Muscle layer of colon (tissue), 2 donors: ENCODE data around the gene PRKACA.

Experiments
- H3K27ac ChIP-seq: one replicate; pipeline ENCODE4 v1.7.0; 2013; ENCODE audit warnings: low read depth, mild to moderate bottlenecking, low read length, moderate library complexity
- H3K27me3 ChIP-seq, 2 donors: one replicate each; pipeline ENCODE4 v1.7.0; 2013; ENCODE audit warnings: low read length in 2 of 2, mild to moderate bottlenecking in 2 of 2; ENCODE audit not compliant: insufficient read depth in 2 of 2, control insufficient read depth in 1 of 2
- H3K36me3 ChIP-seq: one replicate; pipeline ENCODE4 v1.7.0; 2013; ENCODE audit warnings: mild to moderate bottlenecking, low read length; ENCODE audit not compliant: insufficient read depth
- H3K4me1 ChIP-seq: one replicate; pipeline ENCODE4 v1.7.0; 2013; ENCODE audit warnings: mild to moderate bottlenecking, low read length; ENCODE audit not compliant: insufficient read depth
- H3K4me3 ChIP-seq, 2 donors: one replicate each; pipeline ENCODE4 v1.7.0; 2013; ENCODE audit warnings: low read length in 2 of 2, low read depth in 1 of 2, mild to moderate bottlenecking in 1 of 2, moderate library complexity in 1 of 2
- H3K9ac ChIP-seq: one replicate; pipeline ENCODE4 v1.7.0; 2013; ENCODE audit warnings: low read length
- H3K9me3 ChIP-seq: one replicate; pipeline ENCODE4 v1.7.0; 2013; ENCODE audit warnings: mild to moderate bottlenecking, low read length
- donor health status: abdominal sarcoma.
- donor health status: Adenocarcinoma of cecum.

PRKACA gene

GRCh38 chr19:14072535-14073260 is 44.9 kb downstream of the PRKACA start, which contains the start of gene MISP3:
Gene MISP3 (plus strand): TSS chr19:14072786. CDS start chr19:14073310, 524 bp downstream.
- no peaks in the 10 kb centered on the region for H3K36me3 ChIP-seq
- H3K4me1 ChIP-seq, result peaks cover 11% of the 10 kb centered on the region
- H3K27me3 ChIP-seq, result no peaks in the 10 kb centered on the region
- H3K9ac ChIP-seq, result peak within 1 kb of the TSS; percentile 81
- peak within 1 kb of the TSS; percentile 84 to 90 for H3K4me3 ChIP-seq
- no peaks in the 10 kb centered on the region for H3K9me3 ChIP-seq
- H3K27ac ChIP-seq, result peak within 1 kb of the TSS; percentile 75

GRCh38 chr19:14070268-14071050 is 47.1 kb downstream of the PRKACA start:
- Histone ChIP-seq H3K9me3 (no peaks in the 10 kb centered on the region), H3K9ac (no peak overlapping the region), H3K4me3 (no peak overlapping the region), H3K27me3 (no peaks in the 10 kb centered on the region), H3K4me1 (peaks cover 8% of the 10 kb centered on the region), H3K27ac (no peak overlapping the region), H3K36me3 (no peaks in the 10 kb centered on the region)

GRCh38 chr19:14066134-14066533 is 51.4 kb downstream of the PRKACA start:
- H3K9me3 ChIP-seq, result no peaks in the 10 kb centered on the region
- no peaks in the 10 kb centered on the region for H3K4me1 ChIP-seq
- H3K36me3 ChIP-seq, result no peaks in the 10 kb centered on the region
- H3K4me3 ChIP-seq, result no peak overlapping the region
- peaks cover 0 to 8% of the 10 kb centered on the region in 2 donors for H3K27me3 ChIP-seq
- no peak overlapping the region for H3K9ac ChIP-seq
- no peak overlapping the region for H3K27ac ChIP-seq

- Histone ChIP-seq H3K27ac (no peak overlapping the region), H3K36me3 (no peaks in the 10 kb centered on the region), H3K4me3 (no peak overlapping the region), H3K9ac (no peak overlapping the region), H3K9me3 (no peaks in the 10 kb centered on the region), H3K27me3 (peaks cover 23 to 32% of the 10 kb centered on the region in 2 donors), H3K4me1 (peaks cover 5% of the 10 kb centered on the region)
Observed at GRCh38 chr19:14063105-14063504, 54.5 kb downstream of the PRKACA start.

DNA sequence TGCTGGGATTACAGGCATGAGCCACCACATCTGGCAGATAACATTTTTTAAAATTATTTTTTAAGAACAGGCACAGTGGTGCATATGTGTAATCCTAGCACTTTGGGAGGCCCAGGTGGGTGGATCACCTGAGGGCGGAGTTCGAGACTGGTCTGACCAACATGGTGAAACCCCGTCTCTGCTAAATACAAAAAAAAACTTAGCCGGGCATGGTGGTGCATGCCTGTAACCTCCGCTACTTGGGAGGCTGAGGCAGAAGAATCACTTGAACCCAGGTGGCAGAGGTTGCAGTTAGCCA is 55.1 kb downstream of the PRKACA start:
- Histone ChIP-seq H3K9ac (no peak overlapping the region), H3K27me3 (peaks cover 28 to 36% of the 10 kb centered on the region in 2 donors), H3K27ac (no peak overlapping the region), H3K4me1 (peaks cover 9% of the 10 kb centered on the region), H3K9me3 (no peaks in the 10 kb centered on the region), H3K36me3 (no peaks in the 10 kb centered on the region), H3K4me3 (no peak overlapping the region)

- Histone ChIP-seq H3K9me3 (no peaks in the 10 kb centered on the region), H3K27me3 (peaks cover 28 to 36% of the 10 kb centered on the region in 2 donors), H3K4me3 (no peak within 1 kb of the TSS), H3K36me3 (no peaks in the 10 kb centered on the region), H3K4me1 (peaks cover 9% of the 10 kb centered on the region), H3K9ac (no peak within 1 kb of the TSS), H3K27ac (no peak within 1 kb of the TSS)
Observed at GRCh38 chr19:14061751-14062557, 55.6 kb downstream of the PRKACA start, which contains the start of gene PALM3. Gene PALM3 (minus strand): TSS chr19:14062076. CDS start chr19:14061980, 96 bp downstream.

DNA sequence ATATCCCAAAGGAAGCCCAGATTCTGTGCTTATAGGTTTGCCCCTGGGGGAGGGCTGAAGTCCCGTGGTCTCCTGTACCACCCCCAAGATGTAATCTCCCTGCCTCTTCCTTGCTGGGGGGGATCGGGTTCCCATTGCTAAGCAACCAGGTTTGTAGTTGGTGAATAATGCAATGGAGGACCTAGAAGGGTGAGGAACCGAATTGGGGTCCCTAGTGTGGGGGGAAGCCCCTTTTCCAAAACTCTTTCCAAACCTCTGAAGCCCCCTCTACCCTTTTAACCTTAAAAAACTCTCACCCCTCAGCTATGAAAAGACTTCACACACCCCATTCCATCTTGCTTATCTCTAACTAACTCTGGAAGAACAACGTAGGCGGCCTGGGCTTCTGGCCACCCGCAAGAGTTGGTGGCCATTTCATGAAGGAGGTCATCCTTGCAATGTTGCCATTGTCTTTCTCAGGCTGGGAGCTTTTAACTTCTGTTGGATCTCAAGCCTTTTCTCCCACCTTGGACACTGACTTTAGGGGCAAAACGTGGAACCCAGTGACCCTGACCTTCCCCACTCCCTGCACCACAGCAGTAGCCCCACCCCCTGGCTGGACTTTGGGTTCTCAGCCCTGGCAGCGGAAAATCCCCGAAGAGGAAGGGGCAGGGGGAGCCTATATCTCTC is 56.3 kb downstream of the PRKACA start:
- Histone ChIP-seq H3K27me3 (peaks cover 28 to 36% of the 10 kb centered on the region in 2 donors), H3K9me3 (no peaks in the 10 kb centered on the region), H3K36me3 (no peaks in the 10 kb centered on the region), H3K27ac (no peak overlapping the region), H3K4me1 (peaks cover 9% of the 10 kb centered on the region), H3K4me3 (no peak overlapping the region), H3K9ac (no peak overlapping the region)

DNA sequence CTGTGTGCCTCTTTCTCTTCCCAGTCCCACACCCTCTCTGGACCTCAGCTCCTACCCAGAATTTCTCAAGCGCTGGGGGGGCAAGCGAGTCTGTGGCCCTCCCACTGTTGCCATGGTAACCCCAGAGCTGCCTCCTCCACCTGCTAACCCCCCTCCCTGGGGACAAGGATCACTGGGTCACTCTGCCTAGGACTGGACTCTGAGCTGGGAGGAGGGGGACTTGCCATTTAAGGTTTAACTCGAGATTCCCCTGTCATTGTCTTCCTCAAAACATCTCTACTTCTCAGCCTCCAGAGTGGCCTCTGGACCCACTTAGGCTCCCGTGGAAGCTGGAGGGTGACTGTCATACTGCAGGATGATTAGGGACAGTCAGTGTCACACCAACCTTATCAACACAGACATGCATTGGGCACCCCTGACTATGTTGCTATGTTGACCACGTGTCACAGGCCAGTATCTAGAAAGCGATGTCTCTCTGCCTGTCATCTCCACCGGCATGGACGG is 57.9 kb downstream of the PRKACA start:
- H3K36me3 ChIP-seq, result no peaks in the 10 kb centered on the region
- H3K4me3 ChIP-seq, result no peak overlapping the region

GRCh38 chr19:14059093-14059480 is 58.5 kb downstream of the PRKACA start:
- Histone ChIP-seq H3K27me3 (peaks cover 28 to 36% of the 10 kb centered on the region in 2 donors), H3K27ac (no peak overlapping the region), H3K36me3 (no peaks in the 10 kb centered on the region), H3K9ac (no peak overlapping the region), H3K9me3 (no peaks in the 10 kb centered on the region), H3K4me3 (no peak overlapping the region), H3K4me1 (peaks cover 9% of the 10 kb centered on the region)

More for the DNA sequence above, 57.9 kb downstream of the PRKACA start:
- Histone ChIP-seq H3K27me3 (peaks cover 28 to 36% of the 10 kb centered on the region in 2 donors), H3K4me1 (peaks cover 9% of the 10 kb centered on the region), H3K9me3 (no peaks in the 10 kb centered on the region), H3K9ac (no peak overlapping the region), H3K27ac (no peak overlapping the region)

DNA sequence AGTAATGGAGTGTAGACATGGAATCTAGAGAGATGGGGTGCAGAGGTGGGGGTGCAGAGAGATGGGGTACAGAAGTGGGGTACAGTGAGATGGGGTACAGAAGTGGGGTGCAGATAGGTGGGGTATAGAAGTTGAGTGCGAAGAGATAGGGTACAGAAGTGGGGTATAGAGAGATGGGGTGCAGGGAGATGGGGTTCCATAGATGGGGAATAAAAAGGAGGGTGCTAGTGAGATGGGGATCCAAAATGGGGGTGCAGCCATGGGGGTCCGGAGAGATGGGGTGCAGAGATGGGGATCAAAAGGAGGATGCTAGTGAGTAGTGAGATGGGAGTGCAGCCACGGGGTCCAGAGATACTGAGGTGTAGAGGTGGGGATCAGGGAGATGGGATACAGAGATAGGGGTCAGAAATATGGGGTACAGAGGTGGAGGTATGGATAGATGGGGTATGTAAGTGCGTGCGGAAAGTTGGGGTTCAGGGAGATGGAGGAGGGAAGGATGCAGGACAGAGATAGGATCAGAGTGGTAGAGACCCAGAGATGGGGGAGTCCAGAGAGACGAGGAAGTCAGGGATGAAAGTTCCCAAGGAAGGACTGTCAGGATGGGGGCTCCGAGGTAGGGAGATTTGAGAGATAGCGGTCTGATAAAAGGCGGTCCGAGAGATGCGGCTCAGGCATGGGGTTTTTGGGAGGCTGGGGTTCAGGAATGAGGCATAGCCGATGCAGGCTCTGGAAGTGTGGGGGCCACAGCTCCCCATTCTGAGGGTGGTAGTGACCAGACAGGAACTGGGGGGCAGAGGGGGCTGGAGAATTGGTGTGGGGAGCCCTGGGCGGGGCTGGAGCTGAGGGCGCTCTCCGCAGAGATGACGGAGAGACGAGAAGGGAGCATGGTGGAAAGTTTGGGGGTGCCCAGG is 59.1 kb downstream of the PRKACA start:
- peaks cover 9% of the 10 kb centered on the region for H3K4me1 ChIP-seq
- no peak overlapping the region for H3K27ac ChIP-seq
- peaks cover 28 to 36% of the 10 kb centered on the region in 2 donors for H3K27me3 ChIP-seq
- no peak overlapping the region for H3K4me3 ChIP-seq
- H3K9me3 ChIP-seq, result no peaks in the 10 kb centered on the region
- H3K36me3 ChIP-seq, result no peaks in the 10 kb centered on the region
- no peak overlapping the region for H3K9ac ChIP-seq
